Stimulated activated CD4-positive, alpha-beta T cell treated with anti-CD3 and anti-CD28 coated beads, Interleukin-15, amount 100 ng/mL, for 1 hour (primary cell): ENCODE measurements around the gene SLC11A1.

Experiments used
- DNase-seq, 2 donors: peaks; one replicate each; pipeline ENCODE4 v3.0.0-alpha.2; 2020; ENCODE audit warnings: low read depth in 1 of 2, low spot score in 1 of 2

SLC11A1 gene

GRCh38 chr2:218392891-218393462 is 10.9 kb downstream of the SLC11A1 start:
- no peak for DNase-seq

- DNase-seq = no peak
Measured at GRCh38 chr2:218393750-218394290, 11.7 kb downstream of the SLC11A1 start.

- DNase-seq = no peak
Measured at GRCh38 chr2:218394298-218395089, 12.4 kb downstream of the SLC11A1 start.

- no peak for DNase-seq
Measured at GRCh38 chr2:218395090-218395444, 13.0 kb downstream of the SLC11A1 start.

- DNase-seq = no peak
Measured at GRCh38 chr2:218395456-218395825, 13.4 kb downstream of the SLC11A1 start.

GRCh38 chr2:218395826-218396687 is 14.0 kb downstream of the SLC11A1 start:
- DNase-seq = peak; percentile 86 to 91

GRCh38 chr2:218396688-218397462 is 14.8 kb downstream of the SLC11A1 start:
- DNase-seq = peak; percentile 38 to 54

- DNase-seq = no peak
Measured at GRCh38 chr2:218397463-218397819, 15.4 kb downstream of the SLC11A1 start.

GRCh38 chr2:218397820-218398436 is 15.9 kb downstream of the SLC11A1 start:
- no peak for DNase-seq

- DNase-seq = peak; percentile 34 to 55
Measured at GRCh38 chr2:218398437-218399390, 16.6 kb downstream of the SLC11A1 start.

- DNase-seq = peak; percentile 78 to 86
Measured at GRCh38 chr2:218399391-218400166, 17.5 kb downstream of the SLC11A1 start, which contains the start of gene CTDSP1. CTDSP1 (plus strand) TSS chr2:218399868; CDS start chr2:218400091, 223 bp downstream.

GRCh38 chr2:218400167-218400929 is 18.3 kb downstream of the SLC11A1 start:
- DNase-seq = peak in 1 of 2 donors; percentile 37

GRCh38 chr2:218400930-218401881 is 19.1 kb downstream of the SLC11A1 start:
- no peak for DNase-seq

- no peak for DNase-seq
Measured at GRCh38 chr2:218401890-218402289, 19.8 kb downstream of the SLC11A1 start.

- no peak for DNase-seq
Measured at GRCh38 chr2:218402491-218402901, 20.4 kb downstream of the SLC11A1 start.

GRCh38 chr2:218402911-218403411 is 20.9 kb downstream of the SLC11A1 start:
- DNase-seq = no peak
